Measurements from ENCODE around the gene RHD. TPM values are rescaled to one million over a fixed set of nuclear protein-coding genes. Genes with fewer than 3 reads are reported as not detected.

The RHD gene
- total RNA-seq, 1 experiment from 2014 or later, result 1.3 TPM

GRCh38 chr1:25349606-25350005, 77.3 kb downstream of the RHD start:
- H3K9me3 Mint-ChIP-seq, result no peaks in the 10 kb centered on the region
- no peak overlapping the region for H3K4me3 Mint-ChIP-seq

More at GRCh38 chr1:25349606-25350005, 77.3 kb downstream of the RHD start:
- Histone ChIP-seq H2AK5ac (ENCODE audit: insufficient read length, low read length) (no peak overlapping the region), H3K23ac (ENCODE audit: insufficient read length, low read depth, low read length) (no peak overlapping the region), H3K9ac (ENCODE audit: extremely low read depth, insufficient read length, low read length) (no peak overlapping the region), H3K27ac (ENCODE audit: insufficient read length, low read depth, low read length) (no peak overlapping the region), H3T11ph (ENCODE audit: low read length) (no peak overlapping the region), H4K20me1 (ENCODE audit: control insufficient read depth, insufficient read depth, insufficient read length) (no peaks in the 10 kb centered on the region), H3K4me2 (ENCODE audit: insufficient read depth, insufficient read length, low read length) (no peak overlapping the region), H3K18ac (ENCODE audit: insufficient read length, low read depth, low read length) (no peak overlapping the region), H3K79me1 (ENCODE audit: insufficient read depth, low read depth, low read length, poor library complexity, severe bottlenecking) (peaks cover 5% of the 10 kb centered on the region), H4K8ac (replicated peaks; ENCODE audit: insufficient read length, low read depth, low read length) (no peak overlapping the region), H2BK12ac (ENCODE audit: insufficient read length, low read depth, low read length) (no peak overlapping the region), H3K14ac (ENCODE audit: insufficient read depth, low read length) (no peak overlapping the region), H3K4me1 (ENCODE audit: insufficient read depth, low read length) (no peaks in the 10 kb centered on the region), H3K27me3 (ENCODE audit: insufficient read depth, low read length) (no peaks in the 10 kb centered on the region), H4K5ac (ENCODE audit: insufficient read length, low read depth, low read length) (no peak overlapping the region), H2BK5ac (ENCODE audit: insufficient read length, low read length) (no peak overlapping the region), H2BK15ac (ENCODE audit: low read depth, low read length) (no peak overlapping the region), H3K56ac (ENCODE audit: insufficient read length, low read depth, low read length) (no peak overlapping the region), H3K4ac (ENCODE audit: low read depth, low read length) (no peak overlapping the region), H3K23me2 (ENCODE audit: insufficient read length, low read depth, low read length, poor library complexity, severe bottlenecking) (no peaks in the 10 kb centered on the region), H2BK20ac (ENCODE audit: low read depth, low read length, poor library complexity, severe bottlenecking) (no peak overlapping the region), H2AFZ (ENCODE audit: low read length) (no peak overlapping the region), H3K79me2 (ENCODE audit: insufficient read depth, low read length) (0 out of 2 replicates have a peak, but pooled peaks cover 2% of the 10 kb centered on the region), H2BK120ac (ENCODE audit: low read depth, low read length, poor library complexity, severe bottlenecking) (no peak overlapping the region), H4K91ac (ENCODE audit: insufficient read length, low read depth, low read length) (no peak overlapping the region), H3K9me3 (ENCODE audit: control insufficient read depth, low read depth, low read length) (no peaks in the 10 kb centered on the region)
- Mint-ChIP-seq H3K4me1 (no peaks in the 10 kb centered on the region), H3K27ac (no peak overlapping the region), H3K36me3 (ENCODE audit: insufficient read depth in 1 of 3, low read depth in 3 of 3) (peaks cover 6 to 62% (median 46%) of the 10 kb centered on the region in 3 experiments; a peak in 6 of 7 replicates), H3K27me3 (ENCODE audit: low read depth) (no peaks in the 10 kb centered on the region)
- TF ChIP-seq CTCF (conservative IDR thresholded peaks at IDR 0.05), result no peak
- DNase-seq, result no peak
- no CpG with 5 or more reads among the region's 3 CpGs for WGBS (ENCODE audit: extremely low coverage, insufficient read length, low lambda C conversion rate)
